ENCODE results near the gene HSDL1.

The HSDL1 gene

GRCh38 chr16:84107921-84108320 lies 37.1 kb downstream of the HSDL1 start:
- no peak for DNase-seq (ENCODE audit: low spot score)

- no peak for DNase-seq (ENCODE audit: low spot score)
Observed at GRCh38 chr16:84105948-84106740, 38.8 kb downstream of the HSDL1 start.

- DNase-seq (ENCODE audit: low spot score) = no peak
Observed at GRCh38 chr16:84105301-84105815, 39.6 kb downstream of the HSDL1 start.

GRCh38 chr16:84104231-84104630 lies 40.7 kb downstream of the HSDL1 start:
- no peak for DNase-seq (ENCODE audit: low spot score)

DNA sequence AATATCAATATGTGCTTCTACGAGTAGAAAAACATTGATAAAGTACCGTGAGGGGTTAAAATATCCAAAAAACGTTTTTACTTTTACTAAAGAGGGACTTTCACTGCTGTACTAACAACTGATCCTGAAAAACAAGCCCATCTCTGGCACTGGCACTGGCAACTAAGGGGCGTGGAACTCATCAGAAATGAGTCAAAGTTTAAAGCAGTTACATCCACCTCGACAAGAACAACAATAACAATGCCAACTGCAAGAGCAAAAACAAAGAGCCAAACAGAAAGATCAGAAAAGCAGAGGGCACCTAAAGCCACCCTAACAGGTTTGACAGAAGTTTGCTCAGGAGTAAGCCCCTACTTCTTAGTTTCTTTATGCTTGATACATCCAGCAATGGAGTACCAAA lies 41.3 kb downstream of the HSDL1 start:
- DNase-seq (ENCODE audit: low spot score) = no peak

GRCh38 chr16:84098939-84099338 lies 46.0 kb downstream of the HSDL1 start:
- no peak for DNase-seq (ENCODE audit: low spot score)

- DNase-seq (ENCODE audit: low spot score) = no peak
Observed at GRCh38 chr16:84096447-84097005, 48.5 kb downstream of the HSDL1 start.

GRCh38 chr16:84095466-84095865 lies 49.5 kb downstream of the HSDL1 start:
- DNase-seq (ENCODE audit: low spot score) = no peak

- DNase-seq (ENCODE audit: low spot score) = no peak
Observed at GRCh38 chr16:84093879-84094270, 51.1 kb downstream of the HSDL1 start.

- DNase-seq (ENCODE audit: low spot score) = no peak
Observed at GRCh38 chr16:84093120-84093878, 51.7 kb downstream of the HSDL1 start.

- no peak for DNase-seq (ENCODE audit: low spot score)
Observed at GRCh38 chr16:84091460-84091859, 53.5 kb downstream of the HSDL1 start.

- DNase-seq (ENCODE audit: low spot score) = no peak
Observed at GRCh38 chr16:84090211-84090610, 54.8 kb downstream of the HSDL1 start.

GRCh38 chr16:84088695-84089395 lies 56.1 kb downstream of the HSDL1 start:
- DNase-seq (ENCODE audit: low spot score) = no peak

GRCh38 chr16:84087466-84088151 lies 57.4 kb downstream of the HSDL1 start:
- no peak for DNase-seq (ENCODE audit: low spot score)

- DNase-seq (ENCODE audit: low spot score) = no peak
Observed at GRCh38 chr16:84087001-84087400, 58.0 kb downstream of the HSDL1 start.

DNA sequence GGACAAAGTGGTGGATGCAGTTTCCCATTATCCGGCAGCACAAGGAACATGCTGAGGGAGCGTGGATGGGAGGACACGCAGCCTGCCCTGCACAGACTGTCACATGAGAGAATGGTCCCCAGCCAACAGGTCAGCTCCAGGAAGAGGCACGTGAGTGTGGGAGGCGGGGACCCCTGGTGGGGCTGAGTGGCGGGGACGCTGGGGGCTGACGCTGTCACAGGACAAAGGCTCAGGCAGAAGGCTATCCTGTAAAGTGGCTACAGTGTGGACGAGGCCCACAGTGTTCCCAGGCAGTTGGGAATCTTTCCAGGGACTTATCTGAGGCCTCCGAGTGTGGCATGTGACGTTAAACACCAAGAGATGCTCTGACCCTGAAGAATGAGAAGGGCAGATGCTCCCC lies 58.6 kb downstream of the HSDL1 start:
- no peak for DNase-seq (ENCODE audit: low spot score)

- no peak for DNase-seq (ENCODE audit: low spot score)
Observed at GRCh38 chr16:84085773-84086172, 59.2 kb downstream of the HSDL1 start.

GRCh38 chr16:84085271-84085667 lies 59.7 kb downstream of the HSDL1 start:
- no peak for DNase-seq (ENCODE audit: low spot score)

- peak; percentile 69 for DNase-seq (ENCODE audit: low spot score)
Observed at GRCh38 chr16:84084570-84085270, 60.3 kb downstream of the HSDL1 start.

DNA sequence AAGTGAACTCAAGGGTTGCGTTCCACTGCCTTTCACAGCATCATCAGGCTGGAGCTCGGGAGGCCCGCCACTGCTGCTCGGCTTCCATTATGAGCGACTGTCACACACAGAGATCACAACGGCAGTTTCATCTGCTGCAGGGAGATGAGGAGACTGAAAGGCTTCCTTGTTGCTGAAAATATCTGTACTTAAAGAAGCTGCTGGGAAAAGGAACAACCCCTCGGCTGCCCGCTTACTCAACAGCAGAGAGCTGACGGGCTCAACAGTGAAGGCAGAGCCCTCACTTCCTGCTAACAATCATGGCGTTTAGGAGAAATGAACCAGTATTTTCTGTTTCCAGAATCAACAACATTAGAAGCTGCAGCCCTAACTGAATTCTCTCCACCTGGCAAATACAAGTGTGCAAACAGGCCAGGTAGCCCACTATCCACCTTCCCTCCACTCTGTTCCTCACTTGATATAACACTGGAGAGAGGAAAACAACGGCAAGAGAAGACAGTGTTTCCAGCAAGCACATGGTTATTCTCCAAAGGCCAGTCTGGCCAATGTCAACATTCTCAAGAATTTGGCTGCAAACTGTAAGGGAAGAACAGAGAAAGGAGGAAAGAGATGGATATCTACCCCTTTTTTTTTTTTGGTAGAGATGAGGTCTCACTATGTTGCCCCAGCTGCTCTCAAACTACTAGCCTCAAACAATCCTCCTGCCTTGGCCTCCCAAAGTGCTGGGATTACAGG lies 62.0 kb downstream of the HSDL1 start:
- DNase-seq (ENCODE audit: low spot score) = no peak

All from SW480 (cell line).